Measurements from ENCODE around the gene PDLIM4. TPM values are rescaled to one million over a fixed set of nuclear protein-coding genes. Genes with fewer than 3 reads are reported as not detected.

Gene PDLIM4, protein sequence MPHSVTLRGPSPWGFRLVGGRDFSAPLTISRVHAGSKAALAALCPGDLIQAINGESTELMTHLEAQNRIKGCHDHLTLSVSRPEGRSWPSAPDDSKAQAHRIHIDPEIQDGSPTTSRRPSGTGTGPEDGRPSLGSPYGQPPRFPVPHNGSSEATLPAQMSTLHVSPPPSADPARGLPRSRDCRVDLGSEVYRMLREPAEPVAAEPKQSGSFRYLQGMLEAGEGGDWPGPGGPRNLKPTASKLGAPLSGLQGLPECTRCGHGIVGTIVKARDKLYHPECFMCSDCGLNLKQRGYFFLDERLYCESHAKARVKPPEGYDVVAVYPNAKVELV
- total RNA-seq (2014; rRNA removed; shearing (Covaris generic)) (17.4 and 31.8 TPM in 2 replicates), polyA plus RNA-seq (2016; fragmentation: Nextera tagmentation; extraction: Ambion mirVana) (25.2 and 28.0 TPM in 2 replicates)
- long read RNA-seq, transcript PDLIM4-201 (7 exons, 2,282 nt): major isoform, 22 of 24 reads
- long read RNA-seq, partial matches to known transcripts: 2 of 24 reads
- long read RNA-seq, other reads (novel, unspliced or antisense): 0 of 24 reads

DNA sequence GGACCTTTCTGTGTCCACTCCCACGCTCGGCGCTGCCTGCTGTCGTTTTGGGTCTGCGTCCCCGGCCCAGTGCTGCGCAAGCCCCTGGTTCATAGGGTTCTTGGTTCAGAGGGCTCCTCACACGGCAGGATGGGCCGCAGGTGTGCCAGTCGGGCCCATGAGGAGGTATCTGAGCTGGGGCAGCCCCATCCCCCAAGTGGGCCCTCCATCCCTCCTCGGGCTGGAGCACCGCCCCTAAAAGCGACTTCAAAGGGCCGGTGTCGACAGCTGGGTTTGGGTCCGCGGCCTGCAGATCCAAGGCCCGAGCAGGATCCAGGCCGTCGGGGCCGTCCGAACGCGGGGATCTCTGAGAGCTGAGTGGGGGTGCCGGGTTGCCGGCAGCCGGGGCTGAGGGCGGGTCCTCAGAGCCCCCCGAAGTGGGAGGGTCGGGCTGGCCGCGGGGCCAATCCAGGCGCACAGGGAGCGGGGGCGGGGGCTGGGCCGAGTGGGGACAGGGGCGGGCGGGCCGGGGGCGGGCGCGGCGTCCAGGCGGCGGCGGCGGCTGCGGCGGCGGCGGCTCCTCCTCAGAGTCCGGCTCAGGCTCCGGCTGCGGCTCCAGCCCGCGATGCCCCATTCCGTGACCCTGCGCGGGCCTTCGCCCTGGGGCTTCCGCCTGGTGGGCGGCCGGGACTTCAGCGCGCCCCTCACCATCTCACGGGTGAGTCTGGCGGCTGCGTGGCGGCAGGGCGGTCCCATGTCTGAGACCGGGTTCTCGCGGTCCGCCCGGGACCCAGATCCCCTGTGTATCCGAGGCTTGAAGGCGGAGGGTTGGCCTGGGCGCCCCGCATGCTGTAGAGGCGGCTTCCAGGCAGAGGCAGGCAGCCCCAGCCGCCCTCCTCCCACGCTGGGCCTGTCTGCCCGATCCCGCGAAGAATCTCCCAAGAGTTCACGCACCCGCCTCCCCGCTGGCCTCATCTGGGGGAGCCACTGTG is at the start of gene PDLIM4:
PDLIM4 (plus strand) TSS at position 566 of the 971 bp plus-strand sequence; CDS start at position 605, 39 bp downstream.
- peak within 1 kb of the TSS; percentile 87 for H3K4me2 ChIP-seq
- no peaks in the 10 kb centered on the region for H4K20me1 ChIP-seq (replicated peaks; ENCODE audit: insufficient read depth)
- Mint-ChIP-seq H3K4me3 (peak within 1 kb of the TSS; percentile 78), H3K27ac (no peak within 1 kb of the TSS), H3K4me1 (peaks cover 23% of the 10 kb centered on the region), H3K36me3 (ENCODE audit: low read depth) (no peaks in the 10 kb centered on the region; the same call in 2 of the 3 replicates), H3K9me3 (no peaks in the 10 kb centered on the region), H3K27me3 (ENCODE audit: insufficient read depth, low read depth, poor library complexity) (peaks cover 25% of the 10 kb centered on the region)
- no peaks in the 10 kb centered on the region for H3K79me2 ChIP-seq (replicated peaks; ENCODE audit: insufficient read depth)
- H3K36me3 ChIP-seq (ENCODE audit: insufficient read depth): no peaks in the 10 kb centered on the region
- H3K4me3 ChIP-seq: peak within 1 kb of the TSS; percentile 70
- peaks cover 17% of the 10 kb centered on the region for H3K4me1 ChIP-seq (ENCODE audit: insufficient read depth)
- H3K9me2 ChIP-seq (ENCODE audit: insufficient read depth): no peaks in the 10 kb centered on the region
- H3K27ac ChIP-seq (ENCODE audit: low read depth): no peak within 1 kb of the TSS
- 0 out of 2 replicates have a peak, but pooled peaks cover 3% of the 10 kb centered on the region for H3F3A ChIP-seq (replicated peaks; ENCODE audit: low read depth)
- peak within 1 kb of the TSS; percentile 96 for H2AFZ ChIP-seq
- ATAC-seq (peak; percentile 82), DNase-seq (ENCODE audit: low spot score) (peak; percentile 92)
- peaks cover 11% of the 10 kb centered on the region for H3K27me3 ChIP-seq (ENCODE audit: insufficient read depth)
- TF ChIP-seq POLR2AphosphoS5 (IDR thresholded peaks at IDR 0.05; ENCODE audit: low read depth): peak; percentile 96
- no peak for TF ChIP-seq ZNF114 (CRISPR knock-in tag; IDR thresholded peaks at IDR 0.05)

DNA sequence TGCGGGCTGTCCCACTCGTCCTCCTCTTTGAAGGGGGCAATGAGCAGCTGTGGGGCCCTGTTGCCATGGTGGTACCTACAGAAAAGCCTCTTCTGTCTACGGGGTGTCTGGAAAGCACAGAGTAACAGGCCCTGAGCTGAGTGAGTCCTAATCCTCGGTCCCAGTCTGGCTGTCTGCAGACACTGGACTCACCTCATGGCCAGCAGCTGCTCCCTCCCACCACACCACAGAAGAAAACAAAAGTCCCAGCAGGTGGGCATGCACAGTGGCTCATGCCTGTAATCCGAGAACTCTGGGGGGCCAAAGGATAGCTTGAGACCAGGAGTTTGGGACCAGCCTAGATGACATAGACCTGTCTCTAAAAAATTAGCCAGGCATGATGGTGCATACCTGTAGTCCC is 49.7 kb upstream of the PDLIM4 start:
- H3F3A ChIP-seq (replicated peaks; ENCODE audit: low read depth): no peaks in the 10 kb centered on the region
- no peaks in the 10 kb centered on the region for H4K20me1 ChIP-seq (replicated peaks; ENCODE audit: insufficient read depth)
- ATAC-seq: peak; percentile 34; the same call in 1 of the 3 replicates
- H3K9me2 ChIP-seq (ENCODE audit: insufficient read depth): 0 out of 2 replicates have a peak, but pooled peaks cover 5% of the 10 kb centered on the region
- Mint-ChIP-seq H3K4me3 (no peak overlapping the region), H3K27ac (no peak overlapping the region), H3K27me3 (ENCODE audit: insufficient read depth, low read depth, poor library complexity) (peaks cover 7% of the 10 kb centered on the region), H3K9me3 (no peaks in the 10 kb centered on the region), H3K4me1 (peaks cover 6% of the 10 kb centered on the region), H3K36me3 (ENCODE audit: low read depth) (no peaks in the 10 kb centered on the region)
- no peak overlapping the region for H3K4me2 ChIP-seq
- no peaks in the 10 kb centered on the region for H3K27me3 ChIP-seq (ENCODE audit: insufficient read depth)
- no peak overlapping the region for H3K27ac ChIP-seq (ENCODE audit: low read depth)
- no peaks in the 10 kb centered on the region for H3K36me3 ChIP-seq (ENCODE audit: insufficient read depth)
- no peaks in the 10 kb centered on the region for H3K4me1 ChIP-seq (ENCODE audit: insufficient read depth)
- H3K79me2 ChIP-seq (replicated peaks; ENCODE audit: insufficient read depth): no peaks in the 10 kb centered on the region
- H2AFZ ChIP-seq: no peak overlapping the region
- DNase-seq (ENCODE audit: low spot score): peak; percentile 30
- no peak overlapping the region for H3K4me3 ChIP-seq
- TF ChIP-seq CREB1 (CRISPR knock-in tag; IDR thresholded peaks at IDR 0.05; ENCODE audit: low read depth) (no peak), NANOG (IDR thresholded peaks at IDR 0.05; ENCODE audit: borderline replicate concordance) (no peak), EZH2 (IDR thresholded peaks at IDR 0.05; ENCODE audit: low read depth, unreplicated experiment) (no peak), POLR2AphosphoS5 (IDR thresholded peaks at IDR 0.05; ENCODE audit: low read depth) (no peak), STAT1 (IDR thresholded peaks at IDR 0.05; ENCODE audit: unreplicated experiment) (no peak), ZNF331 (CRISPR knock-in tag; IDR thresholded peaks at IDR 0.05; ENCODE audit: low read depth) (no peak), ZNF114 (CRISPR knock-in tag; IDR thresholded peaks at IDR 0.05) (no peak), EZH2phosphoT487 (IDR thresholded peaks at IDR 0.05; ENCODE audit: unreplicated experiment) (no peak), JUNB (IDR thresholded peaks at IDR 0.05; ENCODE audit: unreplicated experiment) (no peak)
- TF ChIP-seq, protein P1, sequence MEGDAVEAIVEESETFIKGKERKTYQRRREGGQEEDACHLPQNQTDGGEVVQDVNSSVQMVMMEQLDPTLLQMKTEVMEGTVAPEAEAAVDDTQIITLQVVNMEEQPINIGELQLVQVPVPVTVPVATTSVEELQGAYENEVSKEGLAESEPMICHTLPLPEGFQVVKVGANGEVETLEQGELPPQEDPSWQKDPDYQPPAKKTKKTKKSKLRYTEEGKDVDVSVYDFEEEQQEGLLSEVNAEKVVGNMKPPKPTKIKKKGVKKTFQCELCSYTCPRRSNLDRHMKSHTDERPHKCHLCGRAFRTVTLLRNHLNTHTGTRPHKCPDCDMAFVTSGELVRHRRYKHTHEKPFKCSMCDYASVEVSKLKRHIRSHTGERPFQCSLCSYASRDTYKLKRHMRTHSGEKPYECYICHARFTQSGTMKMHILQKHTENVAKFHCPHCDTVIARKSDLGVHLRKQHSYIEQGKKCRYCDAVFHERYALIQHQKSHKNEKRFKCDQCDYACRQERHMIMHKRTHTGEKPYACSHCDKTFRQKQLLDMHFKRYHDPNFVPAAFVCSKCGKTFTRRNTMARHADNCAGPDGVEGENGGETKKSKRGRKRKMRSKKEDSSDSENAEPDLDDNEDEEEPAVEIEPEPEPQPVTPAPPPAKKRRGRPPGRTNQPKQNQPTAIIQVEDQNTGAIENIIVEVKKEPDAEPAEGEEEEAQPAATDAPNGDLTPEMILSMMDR (conservative IDR thresholded peaks at IDR 0.05; ENCODE audit: low read depth in 2 of 2): no peak
- TF ChIP-seq, protein P2, sequence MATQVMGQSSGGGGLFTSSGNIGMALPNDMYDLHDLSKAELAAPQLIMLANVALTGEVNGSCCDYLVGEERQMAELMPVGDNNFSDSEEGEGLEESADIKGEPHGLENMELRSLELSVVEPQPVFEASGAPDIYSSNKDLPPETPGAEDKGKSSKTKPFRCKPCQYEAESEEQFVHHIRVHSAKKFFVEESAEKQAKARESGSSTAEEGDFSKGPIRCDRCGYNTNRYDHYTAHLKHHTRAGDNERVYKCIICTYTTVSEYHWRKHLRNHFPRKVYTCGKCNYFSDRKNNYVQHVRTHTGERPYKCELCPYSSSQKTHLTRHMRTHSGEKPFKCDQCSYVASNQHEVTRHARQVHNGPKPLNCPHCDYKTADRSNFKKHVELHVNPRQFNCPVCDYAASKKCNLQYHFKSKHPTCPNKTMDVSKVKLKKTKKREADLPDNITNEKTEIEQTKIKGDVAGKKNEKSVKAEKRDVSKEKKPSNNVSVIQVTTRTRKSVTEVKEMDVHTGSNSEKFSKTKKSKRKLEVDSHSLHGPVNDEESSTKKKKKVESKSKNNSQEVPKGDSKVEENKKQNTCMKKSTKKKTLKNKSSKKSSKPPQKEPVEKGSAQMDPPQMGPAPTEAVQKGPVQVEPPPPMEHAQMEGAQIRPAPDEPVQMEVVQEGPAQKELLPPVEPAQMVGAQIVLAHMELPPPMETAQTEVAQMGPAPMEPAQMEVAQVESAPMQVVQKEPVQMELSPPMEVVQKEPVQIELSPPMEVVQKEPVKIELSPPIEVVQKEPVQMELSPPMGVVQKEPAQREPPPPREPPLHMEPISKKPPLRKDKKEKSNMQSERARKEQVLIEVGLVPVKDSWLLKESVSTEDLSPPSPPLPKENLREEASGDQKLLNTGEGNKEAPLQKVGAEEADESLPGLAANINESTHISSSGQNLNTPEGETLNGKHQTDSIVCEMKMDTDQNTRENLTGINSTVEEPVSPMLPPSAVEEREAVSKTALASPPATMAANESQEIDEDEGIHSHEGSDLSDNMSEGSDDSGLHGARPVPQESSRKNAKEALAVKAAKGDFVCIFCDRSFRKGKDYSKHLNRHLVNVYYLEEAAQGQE (IDR thresholded peaks at IDR 0.05; ENCODE audit: unreplicated experiment): no peak

Data from GM23338 (cell line).